ENCODE measurements around the gene ANKMY1.

Gene ANKMY1

GRCh38 chr2:240579771-240580614 is 22.2 kb upstream of the ANKMY1 start:
- DNase-seq (ENCODE audit: low read depth in 3 of 3) = peak in 1 of 3 experiments; percentile 60

DNA sequence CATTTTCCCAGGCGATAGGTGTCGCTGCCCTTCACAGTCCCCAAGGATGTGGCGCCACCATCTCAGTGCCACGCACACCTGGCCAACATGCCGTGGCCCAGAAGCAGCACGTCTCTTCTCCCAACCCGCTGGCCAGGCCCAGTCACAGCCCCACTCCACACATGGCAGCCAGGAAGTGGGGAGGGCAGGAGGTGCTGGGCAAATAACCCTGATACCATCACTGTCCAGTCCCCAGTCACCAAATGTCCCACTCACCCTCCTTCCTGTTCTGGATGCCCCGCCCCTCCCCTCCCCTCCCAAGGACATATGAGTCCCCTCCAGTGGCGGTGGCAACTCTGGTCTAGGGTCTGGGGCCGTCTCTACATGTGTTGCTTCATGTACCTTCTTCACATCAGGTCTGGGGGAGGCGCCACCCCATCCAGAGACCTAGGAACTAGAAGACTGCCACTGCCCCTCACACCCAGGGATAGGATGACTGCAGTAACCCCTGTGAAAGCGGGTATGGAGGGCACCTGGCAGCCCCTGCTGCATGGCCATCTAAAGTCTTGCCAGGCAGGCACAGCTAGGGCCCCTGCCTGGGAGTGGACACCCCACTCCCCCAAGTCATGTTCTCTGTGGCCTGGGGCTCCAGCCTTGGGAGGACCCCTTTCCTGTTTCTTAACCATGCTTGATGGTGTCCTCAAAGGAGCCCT is 21.4 kb upstream of the ANKMY1 start:
- no peak for DNase-seq (ENCODE audit: low read depth in 3 of 3)

- DNase-seq (ENCODE audit: low read depth in 3 of 3) = no peak
Measured at GRCh38 chr2:240578488-240578887, 20.7 kb upstream of the ANKMY1 start.

DNA sequence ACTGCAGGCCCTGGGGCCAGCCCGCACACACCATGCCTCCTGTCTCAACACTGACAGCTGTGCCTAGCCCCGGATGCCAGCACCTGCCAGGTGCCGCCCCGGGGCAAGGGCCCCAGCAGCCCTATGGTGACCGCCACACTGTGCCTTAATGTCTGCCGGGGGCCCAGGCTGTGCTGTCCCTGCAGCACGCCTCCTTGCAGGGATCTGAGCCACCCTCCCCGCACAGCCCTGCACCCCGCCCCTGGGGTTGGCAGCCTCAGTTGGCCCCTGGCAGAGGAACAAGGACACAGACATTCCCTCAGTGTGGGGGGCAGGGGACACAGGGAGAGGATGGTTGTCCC is 20.3 kb upstream of the ANKMY1 start:
- no peak for DNase-seq (ENCODE audit: low read depth in 3 of 3)

DNA sequence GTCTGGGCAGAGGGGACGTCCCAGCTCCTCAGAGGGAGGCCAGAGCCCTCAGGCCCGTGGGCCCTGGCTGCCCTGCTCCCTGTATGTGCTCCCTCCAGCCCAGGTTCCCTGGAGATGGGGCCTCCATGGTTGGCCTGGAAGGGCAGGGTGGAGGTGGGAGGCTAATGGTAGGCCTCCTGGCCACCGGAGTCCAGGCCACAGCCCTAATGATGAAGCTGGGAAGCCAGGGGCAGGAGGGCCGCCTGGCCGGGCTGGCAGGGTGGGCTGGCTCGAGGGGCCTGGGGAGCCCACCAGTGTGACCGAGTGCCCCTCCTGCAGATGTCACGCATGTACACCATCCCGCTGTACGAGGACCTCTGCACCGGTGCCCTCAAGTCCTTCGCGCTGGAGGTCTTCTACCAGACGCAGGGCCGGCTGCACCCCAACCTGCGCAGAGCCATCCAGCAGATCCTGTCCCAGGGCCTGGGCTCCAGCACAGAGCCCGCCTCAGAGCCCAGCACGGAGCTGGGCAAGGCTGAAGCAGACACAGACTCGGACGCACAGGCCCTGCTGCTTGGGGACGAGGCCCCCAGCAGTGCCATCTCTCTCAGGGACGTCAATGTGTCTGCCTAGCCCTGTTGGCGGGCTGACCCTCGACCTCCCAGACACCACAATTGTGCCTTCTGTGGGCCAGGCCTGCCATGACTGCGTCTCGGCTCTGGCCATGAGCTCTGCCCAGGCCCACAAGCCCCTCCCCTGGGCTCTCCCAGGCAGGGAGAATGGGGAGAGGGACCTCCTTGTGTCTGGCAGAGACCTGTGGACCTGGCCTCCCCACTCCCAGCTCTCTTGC is 19.7 kb upstream of the ANKMY1 start:
- DNase-seq (ENCODE audit: low read depth in 3 of 3) = no peak

- DNase-seq (ENCODE audit: low read depth in 3 of 3) = no peak
Measured at GRCh38 chr2:240576436-240577205, 18.8 kb upstream of the ANKMY1 start.

- DNase-seq (ENCODE audit: low read depth in 3 of 3) = no peak
Measured at GRCh38 chr2:240576036-240576435, 18.2 kb upstream of the ANKMY1 start.

DNA sequence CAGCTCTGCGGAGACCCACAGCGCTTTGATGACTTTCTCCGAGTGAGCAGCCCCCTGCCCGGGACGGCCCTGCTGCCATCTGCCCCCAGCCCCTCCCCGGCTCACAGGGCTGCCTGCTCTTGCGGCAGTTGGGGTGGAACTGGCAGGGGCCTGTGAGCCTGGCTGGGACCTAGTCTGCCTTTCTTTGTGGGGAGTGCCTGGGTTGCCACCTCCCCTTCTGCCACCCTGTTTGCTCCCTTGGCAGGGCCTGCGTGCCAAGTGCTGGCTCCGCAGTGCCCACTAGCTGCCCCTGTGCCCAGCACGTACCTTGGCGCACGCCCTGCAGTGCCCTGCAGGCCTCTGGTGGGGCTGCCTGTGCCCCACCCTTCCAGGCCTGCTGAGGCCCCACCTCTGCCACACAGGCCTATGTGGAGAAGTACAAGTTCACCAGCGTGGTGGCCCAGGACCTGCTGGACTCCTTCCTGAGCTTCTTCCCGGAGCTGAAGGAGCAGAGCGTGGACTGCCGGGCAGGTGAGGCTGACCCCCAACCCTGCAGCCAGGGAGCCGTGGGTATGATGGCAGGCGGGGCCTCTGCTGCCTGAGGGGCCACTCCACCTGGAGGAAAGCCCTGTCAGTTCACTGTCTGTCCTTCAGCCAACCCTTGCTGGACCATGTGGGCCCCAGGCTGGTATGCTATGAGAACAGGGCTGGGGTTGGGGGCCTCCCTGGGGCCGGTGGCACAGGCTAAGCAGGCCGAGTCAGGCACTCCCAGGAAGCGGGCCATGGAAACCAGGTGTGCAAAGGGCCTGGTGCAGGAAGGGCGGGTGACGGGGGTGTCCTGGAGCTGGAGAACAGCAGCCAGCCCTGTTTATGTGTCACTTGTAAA is 17.5 kb upstream of the ANKMY1 start:
- DNase-seq (ENCODE audit: low read depth in 3 of 3) = no peak

- no peak for DNase-seq (ENCODE audit: low read depth in 3 of 3)
Measured at GRCh38 chr2:240574386-240575100, 16.8 kb upstream of the ANKMY1 start.

- DNase-seq (ENCODE audit: low read depth in 3 of 3) = no peak
Measured at GRCh38 chr2:240573516-240574385, 16.0 kb upstream of the ANKMY1 start.

DNA sequence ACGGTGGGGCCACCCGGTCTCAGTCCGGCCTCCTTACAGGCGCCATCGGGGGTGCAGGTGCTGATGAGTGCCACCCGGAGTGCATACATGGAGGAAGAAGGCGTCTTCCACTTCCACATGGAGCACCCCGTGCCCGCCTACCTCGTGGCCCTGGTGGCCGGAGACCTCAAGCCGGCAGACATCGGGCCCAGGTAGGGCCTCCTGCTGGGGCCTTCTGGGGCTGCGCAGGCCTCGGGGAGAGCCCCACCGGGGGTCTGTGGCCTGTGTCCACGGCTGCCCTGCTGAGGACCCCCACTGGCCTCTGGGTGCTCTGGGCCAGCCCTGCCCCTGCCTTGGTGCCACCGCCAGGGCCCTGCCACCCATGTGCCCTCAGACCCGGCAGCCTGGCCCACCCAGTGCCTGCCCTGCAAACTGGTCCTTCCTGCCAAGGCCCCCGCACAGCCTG is 15.3 kb upstream of the ANKMY1 start:
- no peak for DNase-seq (ENCODE audit: low read depth in 3 of 3)

GRCh38 chr2:240572141-240573031 is 14.6 kb upstream of the ANKMY1 start:
- no peak for DNase-seq (ENCODE audit: low read depth in 3 of 3)

GRCh38 chr2:240571314-240571973 is 13.7 kb upstream of the ANKMY1 start:
- DNase-seq (ENCODE audit: low read depth in 3 of 3) = no peak

DNA sequence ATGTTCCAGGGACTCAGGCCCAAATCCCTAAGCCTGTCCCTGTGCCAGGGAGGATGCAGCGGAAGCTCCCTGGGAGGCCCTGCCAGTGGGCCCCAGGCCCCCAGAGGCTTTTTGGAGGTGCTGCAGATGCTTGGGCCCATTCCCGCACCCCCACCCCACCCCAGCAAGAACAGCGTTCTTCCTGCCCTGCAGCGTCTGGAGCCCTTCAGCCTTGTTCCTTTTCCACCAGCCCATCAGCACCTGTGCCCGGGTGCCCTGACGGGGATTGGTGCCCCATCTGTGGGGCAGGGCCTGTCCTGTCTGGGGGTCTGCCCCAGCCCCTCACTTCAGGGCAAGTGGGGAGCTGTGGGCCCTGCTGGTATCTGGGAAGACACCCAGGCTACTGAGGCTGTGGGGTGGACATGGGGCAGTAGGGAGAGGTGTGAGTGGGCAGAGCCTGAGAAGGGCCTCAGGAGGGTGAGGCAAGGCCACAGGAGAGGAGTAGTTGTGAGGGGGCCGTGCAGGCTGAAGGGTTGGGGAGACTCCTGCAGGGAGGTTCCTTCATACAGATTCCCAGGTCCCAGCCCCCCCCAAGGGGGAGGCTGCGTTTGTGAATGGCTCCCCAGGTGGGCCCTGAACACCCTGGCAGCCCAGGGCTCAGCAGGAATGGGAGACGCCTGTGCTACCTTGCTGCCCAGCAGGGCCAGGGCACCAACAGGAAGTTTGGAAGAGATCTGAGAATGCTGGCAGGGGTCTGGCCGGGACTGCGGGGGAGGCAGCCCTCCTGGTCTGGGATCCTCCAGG is 12.9 kb upstream of the ANKMY1 start:
- no peak for DNase-seq (ENCODE audit: low read depth in 3 of 3)

GRCh38 chr2:240569998-240570530 is 12.3 kb upstream of the ANKMY1 start:
- DNase-seq (ENCODE audit: low read depth in 3 of 3) = no peak

DNA sequence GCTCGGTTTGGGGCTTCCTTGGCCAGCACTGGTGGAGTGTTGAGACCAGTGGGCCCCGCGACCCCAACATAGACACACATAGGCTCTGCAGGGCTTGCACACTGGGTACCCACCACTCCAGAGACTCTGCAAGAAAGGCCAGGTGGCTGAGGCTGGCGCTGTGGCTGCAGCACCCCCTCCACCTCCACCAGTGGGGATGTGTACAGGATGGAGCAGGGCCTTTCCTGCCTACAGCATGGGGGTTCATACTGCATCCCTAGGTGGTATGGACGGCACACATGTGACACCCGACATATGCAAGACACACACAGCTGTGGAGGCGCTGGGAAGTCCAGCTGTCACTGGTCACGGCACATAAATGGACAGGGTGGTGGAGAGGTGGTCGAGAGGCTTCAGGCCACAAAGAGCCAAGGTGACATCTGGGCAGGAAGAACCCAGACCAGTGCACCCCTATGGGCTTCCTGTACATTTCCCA is 11.8 kb upstream of the ANKMY1 start:
- DNase-seq (ENCODE audit: low read depth in 3 of 3) = no peak

All from stimulated activated CD4-positive, alpha-beta T cell treated with anti-CD3 and anti-CD28 coated beads, TNF-alpha, amount 100 ng/mL, for 4 hours (primary cell).